ENCODE measurements around the gene CSTF2T.

DNA sequence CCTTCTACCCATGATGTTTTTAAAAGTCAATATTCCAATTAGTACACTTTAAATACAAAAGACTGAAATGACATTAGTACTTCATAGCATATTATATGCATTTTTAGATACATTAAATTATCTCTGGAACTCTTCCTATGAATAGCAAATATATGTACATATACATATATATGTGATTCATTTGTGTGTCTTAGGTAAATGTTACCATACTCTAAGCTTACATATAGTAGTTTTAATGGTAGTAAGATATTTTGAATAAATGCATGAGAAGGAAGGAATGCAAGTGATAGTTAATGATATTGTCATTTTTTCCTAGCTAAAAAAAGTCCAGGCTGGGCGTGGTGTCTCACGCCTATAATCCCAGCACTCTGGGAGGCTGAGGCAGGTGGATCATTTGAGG, 46.0 kb upstream of the CSTF2T start:
- TF ChIP-seq, protein P1, sequence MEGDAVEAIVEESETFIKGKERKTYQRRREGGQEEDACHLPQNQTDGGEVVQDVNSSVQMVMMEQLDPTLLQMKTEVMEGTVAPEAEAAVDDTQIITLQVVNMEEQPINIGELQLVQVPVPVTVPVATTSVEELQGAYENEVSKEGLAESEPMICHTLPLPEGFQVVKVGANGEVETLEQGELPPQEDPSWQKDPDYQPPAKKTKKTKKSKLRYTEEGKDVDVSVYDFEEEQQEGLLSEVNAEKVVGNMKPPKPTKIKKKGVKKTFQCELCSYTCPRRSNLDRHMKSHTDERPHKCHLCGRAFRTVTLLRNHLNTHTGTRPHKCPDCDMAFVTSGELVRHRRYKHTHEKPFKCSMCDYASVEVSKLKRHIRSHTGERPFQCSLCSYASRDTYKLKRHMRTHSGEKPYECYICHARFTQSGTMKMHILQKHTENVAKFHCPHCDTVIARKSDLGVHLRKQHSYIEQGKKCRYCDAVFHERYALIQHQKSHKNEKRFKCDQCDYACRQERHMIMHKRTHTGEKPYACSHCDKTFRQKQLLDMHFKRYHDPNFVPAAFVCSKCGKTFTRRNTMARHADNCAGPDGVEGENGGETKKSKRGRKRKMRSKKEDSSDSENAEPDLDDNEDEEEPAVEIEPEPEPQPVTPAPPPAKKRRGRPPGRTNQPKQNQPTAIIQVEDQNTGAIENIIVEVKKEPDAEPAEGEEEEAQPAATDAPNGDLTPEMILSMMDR (IDR thresholded peaks at IDR 0.05), result no peak
- no peak for TF ChIP-seq POLR2A (IDR thresholded peaks at IDR 0.05)
